T-helper 2 cell treated with Interferon-gamma antibody and Interleukin-4, amounts not matched to agents 100 ng/mL and 5 ng/mL, for 36 hours (primary cell): Measurements from ENCODE around the gene OR52B2. TPM values are rescaled to one million over a fixed set of nuclear protein-coding genes. Genes with fewer than 3 reads are reported as not detected.
"Not testable (repeated sequence)": the region's sequence is repeated elsewhere in the genome, so short reads cannot be mapped to it uniquely, and the experiment has no call there.

Experiments used
- intact Hi-C: fragments of 100-400 bp; cut with micrococcal nuclease; formaldehyde crosslinking; loops from one replicate; pipeline ENCODE4 v1.15.1; 2023
- total RNA-seq: library from RNA; stranded (reverse); gene quantifications from 2 replicates; pipeline ENCODE4 v1.2.3, GENCODE V29; 2022

OR52B2 gene
- total RNA-seq, 1 donor from 2014 or later: not detected

DNA sequence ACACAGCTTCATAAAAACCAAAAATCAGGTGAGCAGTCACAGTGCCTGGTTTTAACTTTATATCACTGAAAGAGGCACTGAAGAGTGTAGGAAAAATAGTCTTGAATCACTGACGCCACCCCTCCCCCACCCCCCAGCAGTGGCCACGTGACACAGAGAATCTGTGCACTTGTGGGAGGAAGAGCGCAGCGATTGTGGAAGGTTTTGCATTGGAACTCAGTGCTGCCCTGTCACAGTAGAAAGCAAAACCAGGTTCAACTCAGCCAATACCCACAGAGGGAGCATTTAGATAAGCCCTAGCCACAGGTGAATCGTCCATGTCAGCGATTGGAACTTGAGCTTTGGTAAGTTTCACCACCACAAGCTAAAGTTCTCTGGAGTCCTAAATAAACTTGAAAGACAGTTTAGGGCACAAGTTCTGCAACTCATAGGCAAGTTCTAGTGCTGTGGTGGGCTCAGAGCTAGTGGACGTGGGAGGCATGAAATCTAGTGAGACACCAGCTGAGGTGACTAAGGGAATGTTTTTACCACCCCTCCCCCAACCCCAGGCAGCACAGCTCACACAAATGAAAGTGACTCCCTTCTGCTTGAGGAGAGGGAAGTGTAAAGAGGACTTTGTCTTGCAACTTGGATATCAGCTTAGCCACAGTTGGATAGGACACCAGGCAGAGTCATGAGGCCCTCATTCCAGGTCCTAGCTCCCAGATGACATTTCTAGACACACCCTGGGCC lies 13.3 kb downstream of the OR52B2 start:
- intact Hi-C loops: no loop called here

DNA sequence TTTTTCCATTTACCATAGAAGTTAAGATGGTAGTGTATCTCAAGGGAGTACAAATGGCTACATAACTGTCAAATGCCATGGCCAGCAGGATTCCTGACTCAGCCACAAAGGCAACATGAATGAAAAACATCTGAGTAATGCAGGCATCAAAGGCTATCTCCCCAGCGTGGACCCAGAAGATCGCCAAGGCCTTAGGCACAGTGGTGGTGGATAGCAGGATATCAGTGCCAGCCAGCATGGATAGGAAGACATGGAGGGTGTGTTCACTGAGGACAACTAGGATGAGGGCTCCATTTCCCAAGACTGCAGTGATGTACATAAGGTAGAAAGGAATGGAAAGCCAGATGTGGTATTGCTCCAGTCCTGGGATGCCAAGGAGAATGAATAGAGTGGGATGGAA lies 18.0 kb downstream of the OR52B2 start:
- intact Hi-C loops: no loop called here

DNA sequence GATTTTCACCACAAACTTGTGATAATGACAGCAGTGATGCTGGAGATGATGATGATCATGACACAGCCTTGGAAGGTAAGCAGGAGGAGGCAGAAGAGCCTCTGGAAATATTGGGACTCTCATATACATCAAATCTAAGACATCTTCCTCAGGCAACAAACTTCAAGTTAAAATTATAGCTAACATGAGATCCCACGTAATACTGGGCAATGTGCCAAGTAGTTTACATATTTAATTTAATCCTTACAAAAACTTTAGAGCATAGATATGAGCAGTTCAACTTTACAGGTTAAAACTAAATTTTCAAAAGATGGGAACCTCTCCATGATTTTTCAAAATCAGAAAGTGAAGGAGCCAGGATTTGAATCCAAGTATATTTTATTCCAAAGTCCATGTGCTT lies 19.0 kb downstream of the OR52B2 start:
- intact Hi-C loops: no loop called here

DNA sequence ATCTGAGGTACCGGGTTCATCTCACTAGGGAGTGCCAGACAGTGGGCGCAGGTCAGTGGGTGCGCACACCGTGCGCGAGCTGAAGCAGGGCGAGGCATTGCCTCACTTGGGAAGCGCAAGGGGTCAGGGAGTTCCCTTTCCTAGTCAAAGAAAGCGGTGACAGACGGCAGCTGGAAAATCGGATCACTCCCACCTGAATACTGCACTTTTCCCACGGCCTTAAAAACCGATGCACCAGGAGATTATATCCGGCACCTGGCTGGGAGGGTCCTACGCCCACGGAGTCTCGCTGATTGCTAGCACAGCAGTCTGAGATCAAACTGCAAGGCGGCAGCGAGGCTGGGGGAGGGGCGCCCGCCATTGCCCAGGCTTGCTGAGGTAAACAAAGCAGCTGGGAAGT lies 26.4 kb downstream of the OR52B2 start:
- intact Hi-C loops: not testable (repeated sequence)

DNA sequence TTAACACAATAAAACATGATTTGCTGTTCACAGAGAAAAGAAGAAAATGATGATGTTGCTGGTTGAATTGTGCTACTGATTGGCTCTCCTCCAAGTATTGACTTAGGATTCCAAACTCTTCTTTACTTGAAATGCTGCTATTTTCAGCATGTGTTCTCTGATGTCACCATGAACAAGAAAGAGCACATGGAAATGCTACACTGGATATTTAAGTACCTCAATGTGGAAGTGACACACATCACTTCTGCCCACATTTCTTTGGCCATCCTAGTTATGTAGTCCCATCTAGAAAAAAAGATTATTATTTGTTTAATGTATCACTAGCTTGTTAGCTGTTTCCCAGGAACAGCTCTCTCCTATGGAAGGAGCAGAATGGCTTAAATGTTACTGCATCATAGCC lies 27.2 kb downstream of the OR52B2 start:
- intact Hi-C loops: no loop called here

DNA sequence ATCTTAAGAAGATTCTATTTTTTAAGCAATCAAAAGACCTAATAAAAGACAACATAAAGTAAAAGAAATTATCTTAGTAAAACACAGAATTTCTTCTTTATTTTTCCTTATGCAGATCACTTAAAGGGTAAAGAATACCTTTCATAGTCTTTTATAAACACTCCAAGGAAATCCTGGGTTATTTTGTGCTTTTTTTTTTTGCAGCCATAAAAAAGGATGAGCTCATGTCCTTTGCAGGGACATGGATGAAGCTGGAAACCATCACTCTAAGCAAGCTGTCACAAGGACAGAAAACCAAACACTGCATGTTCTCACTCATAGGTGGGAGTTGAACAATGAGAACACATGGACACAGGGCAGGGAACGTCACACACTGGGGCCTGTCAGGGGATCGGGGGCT lies 34.2 kb downstream of the OR52B2 start:
- intact Hi-C loops: not testable (repeated sequence)

DNA sequence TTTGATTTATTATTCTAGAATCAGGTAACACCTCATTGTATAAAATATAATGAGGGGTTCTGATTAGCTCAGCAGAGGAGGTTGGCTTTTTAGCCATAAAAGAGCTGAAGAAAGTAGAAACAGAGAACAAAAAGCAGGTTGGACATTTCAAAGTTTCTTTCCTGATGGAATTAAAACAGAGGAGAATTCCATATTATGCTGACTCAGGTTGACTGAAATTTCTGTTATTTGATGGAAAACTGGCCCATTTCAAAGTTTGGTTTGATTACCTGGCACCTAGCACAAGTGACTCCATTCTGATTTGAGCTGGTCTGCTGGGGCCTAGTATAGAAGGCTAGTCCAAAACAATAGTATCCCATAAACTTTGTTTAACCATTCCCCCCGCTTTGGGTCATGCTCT lies 37.7 kb downstream of the OR52B2 start:
- intact Hi-C loops: no loop called here

DNA sequence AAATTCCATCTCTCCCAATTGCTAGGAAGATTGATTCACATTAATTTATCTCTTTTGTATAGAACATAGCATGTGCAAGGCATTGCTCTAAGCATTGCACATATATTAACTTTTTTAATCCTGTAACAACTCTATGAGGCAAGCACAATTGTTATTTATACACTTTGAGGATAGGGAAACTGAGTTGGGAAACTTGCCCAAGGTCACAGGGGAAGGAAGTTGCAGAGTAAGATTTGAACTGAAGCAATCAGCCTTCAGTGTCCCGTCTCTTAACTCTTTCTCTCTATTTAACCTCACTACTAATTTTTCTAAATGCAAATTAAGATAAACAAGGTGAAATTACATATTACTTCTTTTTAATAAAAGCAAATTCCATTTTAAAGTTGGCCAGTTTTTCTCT lies 40.5 kb downstream of the OR52B2 start:
- intact Hi-C loops: no loop called here

DNA sequence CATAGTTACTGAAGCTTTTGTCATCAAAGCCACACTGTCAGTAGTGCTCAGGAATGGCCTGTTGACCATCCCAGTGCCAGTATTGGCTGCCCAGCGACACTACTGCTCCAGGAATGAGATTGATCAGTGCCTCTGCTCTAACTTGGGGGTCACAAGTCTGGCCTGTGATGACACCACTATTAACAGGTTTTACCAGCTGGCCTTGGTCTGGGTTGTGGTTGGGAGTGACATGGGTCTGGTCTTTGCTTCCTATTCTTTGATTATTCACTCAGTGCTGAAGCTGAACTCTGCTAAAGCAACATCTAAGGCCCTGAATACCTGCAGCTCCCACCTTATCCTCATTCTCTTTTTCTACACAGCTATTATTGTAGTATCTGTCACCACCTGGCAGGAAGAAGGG lies 41.1 kb downstream of the OR52B2 start:
- intact Hi-C loops: no loop called here

DNA sequence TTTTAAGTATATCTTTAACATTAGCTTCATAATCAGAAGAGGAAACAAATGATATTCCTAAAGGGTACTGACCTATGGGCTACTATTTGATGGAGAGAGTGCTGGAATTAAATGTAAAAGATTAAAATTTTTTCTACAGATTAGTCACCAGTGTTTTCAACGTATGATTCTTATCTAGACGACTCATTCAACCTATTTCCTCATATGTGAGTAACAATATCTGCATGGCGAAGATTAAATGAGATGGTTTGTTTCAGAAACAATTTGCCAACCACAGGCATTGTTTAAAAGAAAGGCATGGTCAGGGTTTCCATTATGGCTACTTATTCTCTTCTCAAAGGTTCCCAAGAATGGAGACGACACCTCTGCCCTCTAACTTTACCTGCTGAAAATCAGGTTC lies 42.2 kb downstream of the OR52B2 start:
- intact Hi-C loops: no loop called here

DNA sequence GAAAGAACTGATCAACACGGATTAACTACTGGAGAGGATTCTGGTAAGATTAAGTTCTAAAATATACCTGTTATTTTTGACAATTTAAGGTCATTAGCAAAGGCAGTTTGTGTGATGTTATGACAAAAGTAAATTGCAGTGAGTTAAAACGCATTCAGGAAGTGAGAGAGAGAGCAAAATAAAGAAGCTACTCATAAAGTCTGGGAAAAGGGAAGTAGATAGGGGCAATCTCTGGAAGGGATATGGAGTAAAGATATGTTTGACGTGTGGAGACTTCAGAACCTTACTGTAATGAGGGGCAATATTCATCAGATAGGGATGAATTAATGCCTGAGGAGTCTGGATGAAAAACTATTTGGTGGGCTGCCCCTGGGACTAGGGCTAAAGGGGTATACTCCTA lies 45.9 kb downstream of the OR52B2 start:
- intact Hi-C loops: no loop called here

Other genes with a start within 250 kb of the OR52B2 start
- gene OR56A3, start 228.1 kb downstream of the OR52B2 start, total RNA-seq: not detected in 2 replicates
- not detected in 2 replicates for gene OR56A5, start 201.8 kb downstream of the OR52B2 start, total RNA-seq
- not detected in 2 replicates for gene OR52L1, start 183.3 kb downstream of the OR52B2 start, total RNA-seq
- gene OR56A4, start 163.4 kb downstream of the OR52B2 start, total RNA-seq: 0.05 TPM in 1 of 2 replicates, not detected in the other
- gene OR56A1, start 139.6 kb downstream of the OR52B2 start, total RNA-seq: not detected in 2 replicates
- gene OR56B4, start 62.6 kb downstream of the OR52B2 start, total RNA-seq: not detected in 2 replicates
- gene OR52W1, start 28.9 kb upstream of the OR52B2 start, total RNA-seq: not detected in 2 replicates
- gene C11orf42, start 35.2 kb upstream of the OR52B2 start, total RNA-seq: not detected in 2 replicates
- 20.5 and 22.2 TPM in 2 replicates for gene FHIP1B, start 64.3 kb upstream of the OR52B2 start, total RNA-seq
- gene CNGA4, start 68.8 kb upstream of the OR52B2 start, total RNA-seq: 0.16 and 0.23 TPM in 2 replicates
- not detected in 2 replicates for gene CCKBR, start 89.5 kb upstream of the OR52B2 start, total RNA-seq
- gene CAVIN3, start 150.2 kb upstream of the OR52B2 start, total RNA-seq: 6.2 and 6.8 TPM in 2 replicates
- gene SMPD1, start 220.1 kb upstream of the OR52B2 start, total RNA-seq: 41.1 and 46.5 TPM in 2 replicates
- 51.1 and 53.9 TPM in 2 replicates for gene APBB1, start 248.8 kb upstream of the OR52B2 start, total RNA-seq